ENCODE results near the gene PTPN2.
"Not testable (repeated sequence)": the region's sequence is repeated elsewhere in the genome, so short reads cannot be mapped to it uniquely, and the experiment has no call there.

The PTPN2 gene

DNA sequence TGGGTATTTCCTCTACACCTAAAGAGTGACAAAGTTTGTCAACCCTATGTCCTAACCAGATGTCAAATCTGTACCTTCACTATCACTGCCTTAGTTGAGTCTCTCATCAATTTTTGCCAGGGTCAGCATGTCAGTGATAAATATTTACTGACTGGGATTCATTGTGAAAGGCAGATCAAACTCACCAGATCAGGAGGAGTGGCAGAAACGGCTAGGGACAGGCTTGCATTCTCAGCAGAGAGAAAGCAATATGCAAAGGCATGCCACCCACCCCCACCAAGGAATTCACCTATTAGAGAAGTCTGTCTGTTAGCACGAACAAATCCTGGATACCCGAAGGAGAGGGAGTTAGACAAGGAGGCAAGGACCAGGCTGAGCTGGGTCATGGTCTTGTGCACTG is 62.6 kb downstream of the PTPN2 start:
- DNase-seq, result no peak

DNA sequence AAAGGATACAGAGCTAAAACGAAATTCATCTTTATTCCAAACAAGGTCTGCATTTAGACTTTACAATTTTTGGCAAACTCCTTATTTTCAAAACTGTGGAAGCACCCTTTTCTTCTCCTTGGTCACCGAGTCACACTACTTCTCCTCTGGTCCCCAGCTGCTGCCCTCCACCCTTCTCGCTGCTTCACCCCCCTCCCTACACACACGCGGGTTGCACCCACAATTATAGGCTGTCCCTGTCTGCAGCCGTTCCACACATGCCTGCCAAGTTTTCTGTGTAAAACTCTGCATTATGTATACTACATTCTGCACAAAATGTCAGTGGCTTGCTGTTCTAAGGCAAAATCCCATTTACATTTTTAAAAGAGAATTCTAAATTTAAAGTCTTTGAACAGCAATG is 63.5 kb downstream of the PTPN2 start:
- DNase-seq, result no peak

DNA sequence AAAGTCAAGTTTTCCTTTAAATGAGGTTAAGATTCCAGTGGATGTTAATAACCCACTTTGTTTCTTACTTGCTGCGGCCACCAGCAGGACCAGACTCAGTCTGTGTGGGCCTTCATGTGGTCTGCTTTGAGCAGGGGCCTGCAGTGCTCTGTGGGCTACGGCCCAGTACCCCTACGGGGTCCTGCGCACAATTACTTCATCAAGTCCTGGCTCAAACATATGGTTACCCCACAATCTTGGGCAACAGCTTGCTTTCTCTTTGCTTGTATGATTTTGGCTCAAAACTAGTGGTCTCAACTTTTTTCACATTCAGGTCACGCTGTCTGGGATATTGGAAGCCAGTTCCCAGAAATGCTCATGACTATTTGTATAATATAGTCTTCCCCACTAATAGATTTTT is 64.2 kb downstream of the PTPN2 start:
- DNase-seq, result no peak

DNA sequence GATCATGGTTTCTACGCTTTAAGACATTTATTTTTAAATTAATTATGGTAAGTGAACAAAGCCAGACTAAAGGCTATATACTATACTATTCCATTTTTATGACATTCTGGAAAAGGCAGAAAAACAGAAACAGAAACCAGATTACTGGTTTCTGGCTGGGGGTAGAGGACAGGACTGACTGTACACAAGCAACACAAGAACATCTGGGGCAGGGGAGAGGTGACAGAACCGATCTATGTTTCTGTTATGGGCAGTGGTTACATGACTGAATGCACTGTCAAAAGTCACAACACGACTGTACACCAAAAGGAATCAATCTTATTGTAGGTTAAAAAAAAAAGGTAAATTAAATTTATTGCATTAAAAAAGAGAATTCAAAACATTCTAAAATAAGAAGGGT is 64.7 kb downstream of the PTPN2 start:
- no peak for DNase-seq

DNA sequence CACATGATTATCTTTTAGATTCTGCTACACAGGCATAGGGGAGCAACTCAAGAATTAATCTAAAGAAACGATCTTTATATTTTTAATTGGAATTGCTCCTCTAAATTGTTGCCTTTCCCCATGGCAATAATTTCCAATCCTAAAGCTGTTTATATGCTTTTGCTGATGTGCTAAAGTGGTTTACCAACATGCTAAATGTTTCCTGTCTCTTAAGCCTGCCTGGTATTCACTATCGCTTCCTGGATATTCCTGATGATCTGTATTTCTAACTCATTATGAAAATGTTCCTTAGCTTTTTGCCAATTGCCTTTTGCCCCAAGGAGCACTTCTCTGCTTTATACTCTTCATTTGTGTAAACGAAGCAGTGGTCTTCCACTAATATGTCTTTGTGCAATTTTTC is 65.8 kb downstream of the PTPN2 start:
- no peak for DNase-seq

DNA sequence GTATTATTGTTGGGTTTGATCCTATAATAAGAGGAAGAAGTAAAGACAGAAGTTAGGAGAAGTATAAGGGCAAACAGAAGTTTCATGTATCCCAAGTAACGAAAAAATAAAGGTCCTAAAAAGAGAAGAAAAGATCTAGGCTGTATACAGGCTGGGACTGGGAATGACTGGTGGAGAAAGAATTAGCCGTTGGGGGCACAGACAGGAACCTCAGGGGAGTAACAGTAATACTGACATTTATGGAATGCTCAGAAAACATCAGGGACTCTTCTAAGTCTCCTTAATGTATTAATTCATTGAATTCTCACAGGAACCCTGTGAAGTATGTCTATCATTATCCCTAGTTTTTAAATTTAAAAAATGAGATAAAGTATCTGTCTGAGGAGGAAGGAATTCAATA is 67.6 kb downstream of the PTPN2 start:
- no peak for DNase-seq

DNA sequence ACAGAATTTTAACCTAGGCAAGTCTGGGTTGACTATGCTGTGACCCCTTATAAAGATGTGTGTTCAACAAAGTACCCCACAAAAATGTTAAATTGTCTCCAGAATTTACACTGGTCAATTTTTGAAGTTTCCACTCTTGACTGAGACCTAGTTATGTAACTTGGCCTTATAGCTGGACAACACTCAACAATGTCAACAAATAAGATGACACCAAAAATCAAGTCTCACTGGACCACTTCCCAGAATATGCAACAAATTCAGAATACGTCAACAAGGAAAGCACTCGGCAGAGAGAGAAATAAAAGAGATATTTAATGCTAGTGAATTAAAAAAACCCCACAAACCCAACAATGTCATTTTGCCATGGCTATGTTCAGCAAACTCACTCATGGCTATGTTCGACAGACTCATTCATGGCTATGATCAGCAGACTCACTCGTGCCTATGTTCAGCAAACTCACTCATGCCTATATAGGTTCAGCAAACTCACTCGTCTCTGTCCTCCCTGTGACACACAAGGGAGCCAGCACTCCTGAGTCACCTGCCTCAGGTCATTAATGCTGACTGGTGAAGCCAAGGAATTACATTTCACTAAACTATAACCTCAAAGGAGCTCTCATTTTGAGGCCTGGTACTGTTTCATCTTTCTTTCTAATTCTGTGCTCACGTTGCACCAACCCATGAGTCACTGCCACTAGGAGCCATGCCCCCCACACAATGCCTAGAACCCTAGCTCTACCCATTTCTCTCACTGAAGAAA is 72.7 kb downstream of the PTPN2 start:
- DNase-seq, result no peak

DNA sequence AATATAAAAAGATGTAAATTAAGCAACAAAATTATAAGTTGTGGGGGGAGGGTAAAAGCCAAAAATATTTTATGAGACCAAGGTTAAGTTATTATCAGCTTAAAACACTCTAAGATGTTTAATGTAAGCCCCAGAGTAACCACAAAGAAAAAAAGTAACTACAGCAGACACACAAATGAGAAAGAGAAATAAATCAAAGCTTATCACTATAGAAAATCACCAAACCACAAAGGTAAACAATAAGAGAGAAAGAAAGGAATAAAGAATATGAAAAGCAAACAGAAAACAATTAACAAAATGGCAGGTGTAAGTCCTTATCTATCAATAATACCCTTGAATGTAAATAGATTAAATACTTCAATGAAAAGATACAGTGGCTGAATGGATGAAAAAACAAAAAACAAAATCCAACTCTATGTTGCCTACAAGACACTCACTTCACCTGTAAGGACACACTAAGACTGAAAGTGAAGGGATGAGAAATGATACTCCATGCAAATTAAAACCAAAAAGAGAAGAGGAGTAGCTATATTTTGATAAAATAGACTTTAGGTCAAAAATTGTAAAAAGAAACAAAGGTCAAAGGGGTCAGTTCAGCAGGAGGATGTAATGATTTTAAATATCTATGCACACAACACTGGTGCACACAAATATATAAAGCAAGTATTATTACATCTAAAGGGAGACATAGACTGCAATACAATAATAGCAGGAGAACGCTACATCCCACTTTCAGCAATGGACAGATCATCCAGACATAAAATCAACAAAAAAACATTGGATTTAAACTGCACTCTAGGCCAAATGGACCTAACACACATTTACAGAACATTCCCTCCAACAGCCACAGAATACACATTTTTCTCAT is 80.7 kb downstream of the PTPN2 start:
- DNase-seq, result no peak

DNA sequence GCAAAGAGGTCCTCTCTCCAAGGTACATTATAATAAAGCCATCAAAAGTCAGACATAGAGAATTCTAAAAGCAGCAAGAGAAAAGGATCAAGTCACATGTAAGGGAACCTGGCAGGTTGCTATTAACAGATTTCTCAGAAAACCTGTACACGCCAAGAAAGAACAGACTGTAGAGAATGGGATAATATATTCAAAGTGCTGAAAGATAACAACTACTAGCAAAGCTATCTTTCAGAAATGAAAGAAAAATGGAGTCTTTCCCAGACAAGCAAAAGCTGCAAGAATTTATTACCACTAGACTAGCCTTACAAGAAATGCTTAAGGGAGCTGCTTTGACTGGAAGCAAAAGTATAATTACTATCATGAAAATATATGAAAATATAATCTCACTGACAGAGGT is 81.5 kb downstream of the PTPN2 start:
- DNase-seq, result no peak

DNA sequence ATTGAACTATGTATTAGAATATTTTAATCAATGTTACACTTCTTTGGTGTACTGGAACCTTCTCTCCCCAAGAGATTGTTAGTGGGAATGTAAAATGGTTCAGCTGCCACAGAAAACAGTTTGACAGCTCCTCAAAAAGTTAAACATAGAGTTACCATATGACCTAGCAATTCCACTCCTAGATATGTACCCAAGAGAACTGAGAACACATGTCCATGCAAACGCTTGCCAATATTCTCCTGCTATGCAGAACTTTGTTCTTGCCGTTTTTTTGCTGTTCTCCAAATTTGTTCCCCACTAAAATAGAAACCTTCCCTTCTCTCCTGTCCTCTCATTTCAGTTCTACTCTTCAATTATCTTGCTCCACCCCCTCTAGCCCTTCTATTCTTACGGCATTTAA is 87.6 kb downstream of the PTPN2 start:
- DNase-seq, result no peak

DNA sequence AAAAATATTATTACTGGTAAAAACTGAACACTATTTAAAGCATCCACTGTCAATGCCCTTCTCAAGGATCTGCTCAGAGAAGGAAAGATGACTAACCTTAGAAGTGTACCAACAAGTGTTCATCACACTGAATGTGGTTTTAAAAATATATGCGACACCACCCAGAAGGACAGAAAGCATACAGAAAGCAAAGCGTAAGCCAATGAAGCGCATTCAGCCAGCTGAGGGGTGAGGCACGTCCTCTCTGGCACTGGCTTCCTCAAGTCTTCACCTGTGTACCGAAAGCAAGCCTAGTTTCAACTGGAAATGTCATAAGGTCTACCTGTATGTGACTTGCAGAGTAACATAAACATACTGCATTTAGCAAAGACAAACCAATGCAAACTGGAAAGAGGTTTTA is 92.4 kb downstream of the PTPN2 start:
- no peak for DNase-seq

DNA sequence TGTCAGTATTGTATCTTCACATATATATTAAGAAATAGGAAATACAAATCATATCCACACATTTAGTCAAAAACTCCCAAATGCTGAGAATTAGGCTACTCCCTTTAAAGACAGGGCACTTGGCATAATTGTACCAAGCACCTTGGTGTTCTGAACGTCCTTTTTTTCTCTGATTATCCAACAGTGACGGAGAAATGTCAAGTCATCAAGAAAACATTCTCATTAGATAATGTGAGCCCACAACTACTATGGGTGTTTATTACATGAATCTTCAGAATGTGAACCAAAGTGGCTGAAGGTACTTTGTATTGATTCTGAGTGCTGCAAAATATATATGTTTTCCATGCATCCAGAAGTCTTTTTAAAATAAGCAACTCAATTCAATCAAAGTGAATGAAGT is 97.4 kb downstream of the PTPN2 start:
- no peak for DNase-seq

DNA sequence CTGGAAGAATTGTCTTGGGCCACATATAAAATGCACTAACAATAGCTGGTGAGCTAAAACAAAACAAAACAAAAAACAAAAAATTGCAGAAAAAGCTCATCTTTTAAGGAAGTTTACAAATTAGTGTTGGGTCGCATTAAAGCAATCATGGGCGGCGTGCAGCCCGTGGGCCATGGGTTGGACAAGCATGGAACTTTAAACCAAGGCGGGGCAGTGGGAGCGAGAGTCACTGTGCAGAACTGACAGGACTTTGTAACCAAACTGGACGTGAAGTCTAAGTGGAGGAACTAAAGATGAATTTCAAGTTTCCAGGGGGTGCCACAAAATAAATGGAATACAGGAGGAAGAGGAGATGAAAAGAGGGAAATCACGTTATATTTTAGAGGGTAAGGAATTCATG is 100.5 kb downstream of the PTPN2 start:
- no peak for DNase-seq

DNA sequence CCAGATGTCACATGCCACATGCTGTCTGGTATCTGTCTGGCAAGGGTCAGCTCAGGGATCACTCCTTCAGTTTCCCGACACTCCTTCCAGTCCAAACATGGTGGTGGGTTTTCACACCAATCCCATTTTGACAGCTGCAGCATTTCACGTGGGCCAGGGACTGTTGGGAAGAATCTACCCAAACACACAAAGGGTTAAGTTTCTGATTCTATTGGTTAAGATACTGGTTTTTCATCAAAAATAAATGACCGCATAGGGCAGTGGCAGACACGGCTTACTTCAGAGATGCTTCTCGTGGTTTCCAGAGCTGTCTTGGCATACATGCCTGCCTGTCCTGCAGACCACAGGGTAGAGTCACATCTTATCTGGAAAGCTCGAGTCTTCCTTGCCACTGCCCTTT is 101.5 kb downstream of the PTPN2 start:
- no peak for DNase-seq

DNA sequence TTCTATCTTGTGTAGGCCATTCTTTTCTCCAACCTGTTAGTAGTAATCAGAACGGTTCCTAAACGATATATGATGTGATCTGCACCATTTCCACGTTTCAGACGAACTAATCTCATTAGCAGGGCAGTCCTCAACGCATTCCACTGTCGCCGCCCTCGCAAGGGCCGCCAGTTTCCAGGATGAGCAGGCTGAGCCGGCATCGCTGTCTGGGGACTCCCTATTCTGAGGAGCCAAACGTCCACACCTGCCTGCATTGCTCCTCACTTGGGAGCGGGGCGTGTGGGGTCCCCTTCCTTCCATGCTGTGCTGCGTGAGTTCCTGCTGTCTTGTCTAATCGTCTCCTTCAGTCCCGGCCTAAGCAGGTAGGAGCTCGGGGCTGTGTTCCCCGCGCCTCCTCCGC is 104.6 kb downstream of the PTPN2 start:
- DNase-seq, result no peak

DNA sequence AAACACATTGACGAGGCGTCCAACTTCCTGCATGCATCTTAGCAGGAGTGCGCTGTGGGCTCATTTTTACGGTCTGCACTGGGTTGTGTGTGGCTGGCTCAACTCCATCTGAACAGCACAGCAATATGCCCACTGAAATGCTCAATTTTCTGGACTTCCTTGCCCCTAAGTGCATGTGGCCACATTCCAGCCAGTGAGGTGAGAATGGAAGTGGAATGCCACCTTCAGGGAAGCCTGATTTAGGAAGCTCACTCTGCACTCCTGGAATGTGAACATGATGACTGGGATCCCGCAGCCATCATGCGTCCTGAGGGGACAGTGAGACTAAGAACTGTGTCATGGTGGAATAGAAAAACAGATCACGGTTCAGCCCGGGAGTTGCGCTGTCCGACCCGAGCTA is 105.0 kb downstream of the PTPN2 start:
- no peak for DNase-seq

DNA sequence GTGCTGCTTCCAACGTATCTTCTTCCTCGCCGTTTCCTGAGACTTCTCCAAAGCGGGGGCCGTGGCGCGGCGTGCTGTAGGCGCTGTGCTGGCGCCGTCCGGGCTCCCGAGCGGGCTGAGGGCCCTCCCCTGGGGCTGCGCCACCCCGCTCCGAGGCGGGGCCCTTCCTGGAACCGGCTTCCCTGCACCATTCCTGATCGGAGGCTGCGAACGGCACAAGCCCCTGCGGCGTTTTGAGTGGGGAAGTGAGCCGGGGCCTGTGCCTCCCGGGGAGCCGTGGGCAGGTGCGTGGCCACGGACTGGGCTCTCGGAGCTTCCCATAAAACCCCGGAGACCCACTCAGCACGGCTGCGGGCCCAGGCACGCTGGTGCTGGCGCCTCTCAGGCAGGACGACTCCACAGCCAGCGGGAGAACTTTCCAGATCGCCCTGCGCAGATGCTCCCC is 106.5 kb downstream of the PTPN2 start:
- peak; percentile 22 for DNase-seq

DNA sequence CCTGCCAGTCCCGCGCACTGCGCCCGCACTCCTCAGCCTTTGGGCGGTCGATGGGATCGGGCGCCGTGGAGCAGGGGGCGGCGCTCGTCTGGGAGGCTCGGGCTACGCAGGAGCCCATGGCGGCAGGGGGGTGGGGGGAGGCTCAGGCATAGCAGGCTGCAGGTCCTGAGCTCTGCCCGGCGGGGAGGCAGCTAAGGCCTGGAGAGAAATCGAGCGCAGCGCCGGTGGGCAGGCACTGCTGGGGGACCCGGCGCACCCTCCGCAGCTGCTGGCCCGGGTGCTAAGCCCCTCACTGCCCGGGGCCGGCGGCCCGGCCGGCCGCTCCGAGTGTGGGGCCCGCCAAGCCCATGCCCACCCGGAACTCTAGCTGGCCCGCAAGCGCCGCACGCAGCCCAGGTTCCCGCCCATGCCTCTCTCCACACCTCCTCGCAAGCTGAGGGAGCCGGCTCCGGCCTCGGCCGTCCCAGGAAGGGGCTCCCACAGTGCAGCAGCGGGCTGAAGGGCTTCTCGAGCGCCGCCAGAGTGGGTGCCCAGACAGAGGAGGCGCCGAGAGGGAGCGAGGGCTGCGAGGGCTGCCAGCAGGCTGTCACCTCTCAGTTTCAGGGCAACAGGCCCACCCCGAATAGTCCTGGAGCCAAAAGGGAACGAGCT is 107.1 kb downstream of the PTPN2 start:
- no peak for DNase-seq

DNA sequence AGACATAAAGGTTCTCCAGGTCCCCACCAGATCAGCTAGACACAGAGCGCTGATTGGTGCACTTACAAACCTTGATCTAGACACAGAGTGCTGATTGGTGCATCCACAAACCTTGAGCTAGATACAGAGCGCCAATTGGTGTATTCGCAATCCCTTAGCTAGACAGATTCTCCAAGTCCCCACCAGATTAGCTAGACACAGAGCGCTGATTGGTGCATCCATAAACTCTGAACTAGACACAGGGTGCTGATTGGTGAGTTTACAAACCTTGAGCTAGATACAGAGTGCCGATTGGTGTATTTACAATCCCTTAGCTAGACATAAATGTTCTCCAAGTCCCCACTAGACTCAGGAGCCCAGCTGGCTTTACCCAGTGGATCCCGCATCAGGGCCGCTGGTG is 107.6 kb downstream of the PTPN2 start:
- not testable (repeated sequence) for DNase-seq

DNA sequence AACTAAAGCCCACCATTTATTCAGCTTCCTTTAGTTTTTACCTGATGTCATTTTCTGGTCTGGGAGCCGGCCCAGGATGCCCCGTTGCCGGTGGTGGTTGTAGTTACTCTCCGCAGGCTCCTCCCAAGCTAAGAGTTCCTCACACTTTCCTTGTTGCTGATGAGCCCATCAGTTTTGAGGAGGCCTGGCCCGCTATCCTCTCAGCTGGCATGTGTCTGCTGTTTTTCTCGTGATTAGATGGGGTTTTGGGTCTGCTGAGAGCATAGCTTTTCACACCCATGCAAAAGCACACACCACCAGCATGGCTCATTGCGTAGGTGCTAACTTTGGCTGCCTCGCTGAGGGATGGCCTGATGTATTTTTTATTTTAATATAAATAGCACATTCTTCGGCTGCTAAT is 109.1 kb downstream of the PTPN2 start:
- DNase-seq, result no peak

DNA sequence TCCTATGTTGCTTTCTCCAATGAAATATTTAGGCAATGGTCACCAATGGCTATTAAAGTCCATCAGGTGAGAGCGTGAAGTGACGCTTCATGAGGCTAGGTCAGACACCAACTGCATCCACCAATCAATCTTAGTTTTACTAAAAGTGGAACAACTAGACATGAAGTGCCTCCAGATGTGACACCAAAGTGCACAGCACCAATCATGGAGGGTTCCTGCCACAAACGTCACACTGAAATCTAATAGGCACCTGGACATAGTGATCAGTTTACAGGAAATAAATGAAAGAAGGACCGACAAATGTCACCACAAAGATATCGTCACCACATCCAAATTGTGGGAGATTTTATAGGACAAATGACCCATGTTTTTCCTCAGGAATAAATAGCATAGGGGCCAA is 110.7 kb downstream of the PTPN2 start:
- no peak for DNase-seq

DNA sequence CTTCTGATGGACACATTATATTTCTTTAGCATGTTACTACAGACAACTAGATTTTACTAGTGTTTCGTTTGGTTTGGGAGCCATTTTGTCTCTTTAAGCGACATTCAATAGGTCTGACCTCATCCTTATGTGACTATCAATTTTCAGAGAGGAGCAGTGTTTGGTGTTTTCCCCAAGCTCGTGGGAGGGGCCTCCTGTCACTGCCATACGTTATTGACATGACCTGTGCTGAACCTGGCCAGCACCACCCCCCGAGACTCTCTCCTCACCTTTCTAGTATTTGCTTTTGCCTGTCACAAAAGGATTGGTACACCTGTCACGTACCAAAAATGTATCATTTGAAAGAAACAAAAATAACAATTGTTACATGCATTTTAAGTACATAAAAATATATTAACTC is 111.9 kb downstream of the PTPN2 start:
- DNase-seq, result no peak

DNA sequence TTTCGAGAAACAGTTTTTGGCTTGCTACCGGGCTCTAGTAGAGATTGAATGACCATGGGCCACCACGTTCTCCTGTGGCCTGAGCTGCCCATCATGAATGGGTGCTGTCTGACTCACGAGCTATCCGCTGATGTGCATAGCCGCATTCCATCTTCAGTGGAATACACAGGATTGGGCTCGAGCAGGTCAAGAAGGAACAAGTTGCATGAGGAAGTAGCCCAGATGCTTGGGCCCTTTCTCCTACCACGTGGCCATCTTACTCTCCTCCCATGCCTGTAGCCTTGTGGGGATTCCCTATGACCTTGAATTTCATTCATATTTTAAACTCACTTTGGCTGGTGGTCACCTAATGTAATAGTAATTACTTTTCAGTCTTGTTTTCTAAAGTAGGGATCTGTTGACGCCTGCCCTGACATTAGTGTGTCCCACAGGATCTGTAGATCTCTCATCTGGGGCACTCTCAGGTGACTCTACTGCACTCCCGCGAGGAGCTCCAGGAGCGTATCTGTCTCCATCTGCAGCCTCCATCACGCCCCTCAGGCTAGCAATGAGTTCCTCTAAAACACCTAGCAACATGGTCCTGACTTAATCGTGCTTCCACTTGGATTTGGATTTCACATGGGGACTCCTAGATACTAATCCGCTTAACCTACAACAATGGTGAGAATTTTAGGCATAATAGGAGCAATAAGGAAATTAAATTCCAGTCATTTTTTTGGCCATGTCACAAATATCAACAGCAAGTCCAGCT is 113.4 kb downstream of the PTPN2 start:
- no peak for DNase-seq

All from CD4-positive, alpha-beta T cell treated with Interleukin-17A for 4 hours (primary cell).